Activated CD8-positive, alpha-beta memory T cell treated with anti-CD3 and anti-CD28 coated beads for 1 hour (primary cell): ENCODE measurements around the gene KDM5A.

Experiments used
- DNase-seq, 2 donors: peaks; one replicate each; pipeline ENCODE4 v3.0.0-alpha.2; 2020; ENCODE audit warnings: low read depth in 1 of 2; ENCODE audit errors: extremely low read depth in 1 of 2

Gene KDM5A

GRCh38 chr12:275812-276211 lies 113.3 kb downstream of the KDM5A start:
- DNase-seq = no peak

- no peak for DNase-seq
These were observed 115.7 kb downstream of the KDM5A start for GRCh38 chr12:273382-273781.

DNA sequence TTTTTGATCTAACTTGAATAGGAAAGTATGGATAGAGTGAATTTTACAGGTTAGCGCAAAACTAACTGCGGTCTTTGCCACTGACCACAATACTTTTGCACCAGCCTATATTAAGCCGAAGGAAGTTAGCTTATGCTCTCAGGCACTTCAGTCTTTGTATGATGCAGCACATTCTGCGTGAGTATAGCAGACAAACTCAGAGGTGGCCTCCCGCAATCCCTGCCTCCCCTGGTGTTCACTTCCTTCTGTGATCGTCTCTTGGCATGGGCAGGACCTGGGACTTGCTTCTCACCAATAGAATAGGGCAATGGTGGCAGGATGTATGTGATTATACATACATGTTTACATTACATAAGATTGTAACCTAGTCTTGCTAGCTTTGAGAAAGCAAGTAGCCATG lies 116.2 kb downstream of the KDM5A start:
- DNase-seq = no peak

DNA sequence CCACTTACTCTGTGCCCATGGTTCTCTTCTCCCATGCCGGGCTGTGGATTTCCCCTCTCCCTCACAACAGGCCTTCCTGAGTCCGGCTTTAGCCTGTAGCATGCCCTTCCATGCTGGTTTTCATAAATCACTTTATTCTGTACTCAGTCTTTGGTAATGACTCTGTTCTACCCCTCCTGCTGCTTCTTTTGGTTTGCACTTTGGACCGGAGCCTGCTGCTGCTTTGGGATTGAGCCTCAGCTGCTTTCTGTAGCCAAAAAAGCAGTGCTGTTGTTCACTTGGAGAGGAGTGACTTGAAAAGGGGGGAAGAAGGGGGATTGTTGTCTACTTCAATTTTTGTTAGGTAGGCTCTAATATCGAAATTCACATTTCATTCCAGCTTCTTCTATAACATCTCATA lies 118.0 kb downstream of the KDM5A start:
- no peak for DNase-seq

GRCh38 chr12:269191-269590 lies 119.9 kb downstream of the KDM5A start:
- no peak for DNase-seq

- DNase-seq = no peak
These were observed 120.7 kb downstream of the KDM5A start for GRCh38 chr12:268483-268840.

DNA sequence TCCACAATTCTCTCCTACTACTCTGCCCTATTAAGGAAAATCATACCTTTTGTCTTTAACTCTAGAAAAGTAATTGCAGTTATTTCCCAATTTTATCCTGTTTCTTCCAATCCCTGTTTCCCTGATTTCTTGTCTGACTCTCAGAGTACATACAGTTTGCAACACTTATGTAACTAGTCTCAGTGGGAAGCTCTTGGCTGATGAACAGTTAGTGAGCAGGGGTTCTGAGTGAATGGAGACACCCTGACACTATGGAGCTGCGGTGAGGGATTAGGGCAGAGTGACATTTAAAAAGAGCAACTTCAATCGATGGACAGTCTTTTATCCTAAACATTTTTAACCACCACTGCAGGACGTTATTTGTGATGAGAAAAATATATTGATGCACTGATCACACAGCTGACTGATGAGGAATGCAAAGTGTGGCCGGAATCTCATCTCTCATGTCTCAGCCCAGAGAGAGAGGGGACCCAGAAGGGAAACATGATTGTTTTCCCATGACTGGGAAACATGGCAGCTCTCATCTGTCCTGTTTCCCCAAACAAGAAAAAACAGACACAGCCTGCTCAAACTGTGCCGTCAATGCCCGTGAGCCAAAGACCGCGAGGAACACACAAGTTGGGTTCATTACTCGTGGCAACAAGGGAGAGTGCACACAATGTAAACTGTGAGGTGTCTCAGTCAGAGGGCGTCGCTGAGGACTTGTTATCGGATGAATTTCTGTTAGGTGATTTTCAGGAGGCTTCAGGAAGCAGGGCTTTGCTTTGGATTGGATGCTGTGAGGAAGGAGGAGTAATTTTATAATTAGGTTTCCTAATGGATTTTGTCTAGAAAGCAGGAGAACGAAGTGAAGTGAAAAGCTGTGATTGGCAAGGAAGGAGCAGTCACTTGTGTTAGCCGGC lies 121.3 kb downstream of the KDM5A start:
- no peak for DNase-seq

DNA sequence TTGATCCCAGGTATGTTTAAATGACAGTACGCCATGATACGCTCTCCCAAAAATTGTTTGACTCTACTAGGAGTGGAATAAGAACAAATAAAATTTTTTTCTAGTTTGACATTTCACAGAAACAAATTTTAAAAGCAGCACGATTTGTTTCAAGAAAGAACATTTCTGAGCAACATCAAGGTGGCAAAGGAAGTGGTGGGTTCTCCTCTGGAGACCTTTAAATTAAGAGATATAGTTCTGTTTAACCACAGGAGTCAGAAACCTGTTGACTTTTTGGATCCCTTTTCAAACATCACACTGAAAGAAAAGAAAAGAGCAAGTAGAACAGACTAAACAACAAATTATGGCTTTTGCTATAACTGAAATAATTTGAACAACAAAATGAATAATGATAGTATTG lies 124.0 kb downstream of the KDM5A start:
- no peak for DNase-seq

DNA sequence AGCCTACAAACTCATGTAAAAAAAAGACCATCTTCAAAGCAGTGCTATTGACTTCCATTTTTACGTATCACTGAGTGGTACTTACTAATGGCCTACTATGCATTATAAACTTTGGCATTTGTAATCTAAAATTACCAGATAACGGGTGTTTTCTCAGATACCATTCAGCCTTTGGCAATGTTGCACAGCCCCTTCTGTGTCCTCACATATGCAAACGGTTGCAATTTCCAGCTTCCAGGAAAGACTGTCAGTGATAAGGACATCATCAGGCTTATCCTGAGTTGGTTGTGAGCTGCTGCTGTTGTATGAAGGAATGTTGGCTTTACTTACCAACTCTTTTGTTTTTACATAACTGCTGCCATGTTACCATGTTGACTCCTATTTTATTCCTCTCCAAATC lies 124.9 kb downstream of the KDM5A start:
- no peak for DNase-seq

DNA sequence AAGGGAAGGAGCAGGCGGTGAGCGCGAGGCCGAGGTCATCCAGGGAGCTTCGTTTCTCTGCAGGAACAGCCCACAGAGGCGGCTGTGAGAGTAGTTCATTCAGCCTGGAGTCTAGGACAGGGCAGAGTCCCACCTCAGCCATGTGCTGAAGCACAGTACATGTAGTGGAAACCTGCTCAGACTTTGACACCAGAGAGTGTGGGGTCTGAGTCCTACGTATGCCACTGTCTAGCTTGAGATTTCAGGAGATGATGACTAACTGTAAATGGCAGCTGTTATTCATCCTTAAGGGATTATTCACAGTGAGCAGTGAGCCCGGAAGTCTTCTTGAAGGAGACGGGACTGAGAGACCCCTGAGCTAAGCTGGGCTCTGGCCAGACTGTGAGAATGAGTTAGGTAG lies 125.5 kb downstream of the KDM5A start:
- DNase-seq = no peak

DNA sequence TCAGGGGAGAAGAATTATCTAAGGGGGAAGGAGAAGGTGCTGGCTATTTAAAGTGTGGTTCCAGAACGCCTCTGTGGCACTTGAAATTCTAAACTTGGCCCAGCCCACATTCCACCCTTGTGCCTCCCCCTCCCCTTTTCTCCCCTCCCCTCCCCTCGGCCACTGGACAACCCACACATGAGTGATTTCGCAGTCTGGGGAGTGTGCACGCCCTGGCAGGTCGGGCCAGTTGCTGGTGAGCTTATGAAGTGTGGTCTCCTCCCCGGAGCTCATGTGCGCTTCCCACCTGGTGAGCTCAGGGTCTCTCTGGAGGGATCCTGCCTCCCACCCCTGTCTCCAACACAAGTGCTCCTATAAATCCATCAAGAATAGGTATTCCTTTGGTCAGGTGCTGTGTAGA lies 126.3 kb downstream of the KDM5A start, which contains the start of gene SLC6A13:
SLC6A13 (minus strand) TSS at position 20 of the 400 bp plus-strand sequence. CDS start 2,784 bp downstream, outside the sequence.
- no peak for DNase-seq

DNA sequence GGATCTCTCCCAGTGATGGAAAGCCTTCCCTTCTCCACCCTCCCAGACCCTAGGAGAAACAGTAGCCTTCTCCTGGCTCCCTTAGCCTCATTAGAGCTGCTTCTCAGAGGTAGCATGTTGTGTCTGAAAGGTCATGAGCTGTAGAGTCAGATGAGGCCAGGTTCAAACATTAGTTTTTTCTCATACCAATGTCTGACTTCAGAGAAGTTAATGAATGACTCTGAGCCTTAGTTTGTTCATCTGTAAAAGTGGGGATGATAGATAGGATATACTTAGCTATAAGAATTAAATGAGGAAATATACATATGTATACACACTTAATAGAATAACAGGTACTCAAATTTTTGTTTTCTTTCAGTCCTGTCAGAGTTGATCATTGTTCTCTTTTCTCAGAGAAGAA lies 127.0 kb downstream of the KDM5A start:
- DNase-seq = no peak

GRCh38 chr12:257521-258321 lies 131.4 kb downstream of the KDM5A start:
- no peak for DNase-seq

DNA sequence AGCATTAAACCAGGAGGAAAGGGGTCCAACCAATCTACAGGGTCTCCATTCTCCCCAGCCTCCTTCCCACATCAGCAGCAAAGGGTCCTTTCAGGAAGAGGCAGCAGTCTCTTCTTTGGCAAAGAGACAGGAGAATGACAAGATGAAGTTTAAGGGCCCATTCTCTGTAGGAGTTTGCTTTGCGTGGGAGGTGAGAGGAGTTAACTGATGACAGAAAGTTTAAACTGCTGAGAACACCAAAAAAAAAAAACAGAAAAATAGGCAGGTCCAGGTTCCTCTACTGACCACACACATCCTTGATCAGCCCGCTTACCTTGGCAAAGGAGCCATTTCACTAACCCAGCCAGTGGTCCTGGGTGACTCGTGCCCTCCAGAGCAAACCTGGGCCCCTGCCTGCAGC lies 132.2 kb downstream of the KDM5A start:
- DNase-seq = no peak

GRCh38 chr12:256225-256624 lies 132.9 kb downstream of the KDM5A start:
- DNase-seq = no peak

- no peak for DNase-seq
These were observed 134.2 kb downstream of the KDM5A start for GRCh38 chr12:254912-255311.

- no peak for DNase-seq
These were observed 135.1 kb downstream of the KDM5A start for GRCh38 chr12:254039-254438.

DNA sequence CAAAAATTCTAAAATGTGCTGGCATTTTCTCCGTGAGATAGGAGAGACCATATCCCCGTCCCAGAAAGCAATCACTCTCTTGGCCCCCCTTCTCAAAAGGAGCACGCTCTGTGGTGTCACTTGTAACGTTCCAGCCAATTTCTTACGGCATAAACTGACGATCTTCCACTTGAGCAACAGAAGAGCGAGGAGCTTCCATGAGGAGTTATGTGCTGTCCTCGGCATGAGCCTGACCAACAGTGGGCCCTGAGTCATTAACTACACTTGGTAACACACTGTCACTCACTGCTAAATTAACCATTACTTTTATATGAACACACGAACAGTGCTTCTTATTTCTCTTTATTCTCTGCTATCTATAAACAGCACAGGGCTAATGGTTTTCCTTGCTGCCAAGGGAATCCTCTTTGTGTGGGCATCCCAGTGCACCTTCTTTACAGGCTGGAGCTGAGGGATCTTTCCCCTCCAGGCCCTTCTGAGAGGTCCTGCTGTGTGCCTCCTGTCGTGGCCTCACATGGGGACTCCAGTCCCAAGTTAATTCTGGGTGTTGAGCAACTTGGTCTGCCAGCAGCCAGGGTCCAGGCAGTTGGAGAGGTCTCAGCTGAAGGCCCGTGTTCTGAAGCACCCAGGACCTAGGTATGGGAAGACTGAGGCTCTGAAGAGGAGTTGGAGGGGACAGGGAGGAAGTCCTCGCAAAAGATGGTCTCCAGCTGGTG lies 135.8 kb downstream of the KDM5A start:
- DNase-seq = no peak

GRCh38 chr12:252636-253035 lies 136.5 kb downstream of the KDM5A start:
- no peak for DNase-seq

DNA sequence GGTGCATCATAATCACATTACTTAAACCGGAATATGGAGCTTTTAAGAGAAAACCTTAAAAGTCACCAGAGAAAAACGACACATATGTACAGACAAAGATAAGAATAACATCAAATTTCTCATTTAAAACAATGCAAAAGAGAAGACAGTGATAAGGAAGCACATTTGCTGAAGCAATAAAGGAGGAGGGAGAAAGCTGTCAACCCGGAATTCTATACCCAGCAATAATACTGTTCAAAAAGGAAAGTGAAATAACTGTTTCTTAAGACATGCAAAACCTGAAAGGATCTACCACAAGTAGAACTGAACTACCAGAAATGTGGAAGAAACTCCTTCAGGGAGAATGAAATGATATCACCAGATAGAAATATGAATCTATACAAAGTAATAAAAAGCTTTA lies 141.8 kb downstream of the KDM5A start:
- DNase-seq = no peak

- DNase-seq = no peak
These were observed 145.7 kb downstream of the KDM5A start for GRCh38 chr12:243381-243780.
